Kidney (tissue), 14 donors: ENCODE data around the gene ZNF570. TPM values are rescaled to one million over a fixed set of nuclear protein-coding genes. Genes with fewer than 3 reads are reported as not detected.

ENCODE experiments used
- DNase-seq, 5 donors: peaks; one replicate each; pipeline ENCODE4 v3.0.0-alpha.2; 2013 to 2020
- FAIRE-seq: peaks from 2 replicates; lab custom pipeline; 2012; peaks lifted over from hg19 to GRCh38; lab: Jason Lieb, UNC
- H3K27ac ChIP-seq, 2 donors: one replicate each; pipeline ENCODE4 v1.7.0; 2013; ENCODE audit warnings: low read depth in 2 of 2, low read length in 2 of 2, inconsistent platforms in 1 of 2
- H3K27me3 ChIP-seq: one replicate; pipeline ENCODE4 v1.7.1; 2013; ENCODE audit warnings: low read length, inconsistent platforms; ENCODE audit not compliant: control insufficient read depth, insufficient read depth
- H3K36me3 ChIP-seq, 3 donors: one replicate each; pipeline versions ENCODE4 v1.7.0 to v1.7.1; 2013; ENCODE audit warnings: low read length in 3 of 3, control low read depth in 1 of 3, inconsistent platforms in 1 of 3; ENCODE audit not compliant: insufficient read depth in 3 of 3, control insufficient read depth in 2 of 3
- H3K4me1 ChIP-seq, 3 donors: one replicate each; pipeline versions ENCODE4 v1.7.0 to v1.7.1; 2013; ENCODE audit warnings: low read length in 3 of 3, inconsistent platforms in 1 of 3, low read depth in 1 of 3; ENCODE audit not compliant: control insufficient read depth in 2 of 3, insufficient read depth in 2 of 3
- H3K4me3 ChIP-seq, 3 donors: one replicate each; pipeline versions ENCODE4 v1.7.0 to v1.8.1; 2013; ENCODE audit warnings: low read length in 3 of 3, control low read depth in 1 of 3, inconsistent platforms in 1 of 3
- H3K9ac ChIP-seq, 3 donors: one replicate each; pipeline versions ENCODE4 v1.7.0 to v1.7.1; 2013; ENCODE audit warnings: low read length in 3 of 3, control low read depth in 1 of 3, inconsistent platforms in 1 of 3
- H3K9me3 ChIP-seq, 3 donors: one replicate each; pipeline versions ENCODE4 v1.7.0 to v1.7.1; 2013; ENCODE audit warnings: low read length in 3 of 3, control low read depth in 1 of 3, inconsistent platforms in 1 of 3; ENCODE audit not compliant: control insufficient read depth in 2 of 3, insufficient read depth in 1 of 3
- CTCF ChIP-seq: IDR thresholded peaks from 3 replicates; pipeline ENCODE4 v1.5.1; 2012; ENCODE audit warnings: mild to moderate bottlenecking, moderate library complexity, borderline replicate concordance; ENCODE audit not compliant: insufficient read depth; ENCODE audit errors: extremely low read depth
- intact Hi-C: fragments of 100-400 bp; cut with DNase I; formaldehyde crosslinking; loops from one replicate; pipeline ENCODE4 v1.11.1; 2022
- polyA plus RNA-seq: library from polyadenylated mRNA; stranded (reverse); fragments of 350-450 nt; fragmentation: Illumina TruSeq; extraction: RNeasy Lipid Tissue Mini Kit (QIAGEN cat#74804); gene quantifications from one replicate; pipeline ENCODE4 v1.2.3, GENCODE V29; 2014; ENCODE audit warnings: low read depth, low replicate concordance; ENCODE audit not compliant: insufficient read depth
- total RNA-seq: library from RNA; stranded (reverse); fragmentation: NEBNext Ultra II Directional; extraction: Animal tissue kit (Norgen Biotek cat#: 25700); gene quantifications from one replicate; pipeline ENCODE4 v1.2.1, GENCODE V29; 2021
- donor health status: control.
- donor health status: control.
- donor health status: control.
- donor health status: control.
- donor health status: control.
- donor health status: DM: yes; HTN: yes; CAD: no.
- donor health status: Normal renal cell carcinoma (clear cell type).

Gene ZNF570
- total and polyA plus RNA-seq, 2 donors from 2014 or later: 2.4 to 8.2 TPM

GRCh38 chr19:37505958-37506386 lies 36.8 kb downstream of the ZNF570 start:
- intact Hi-C loops: no loop called here

GRCh38 chr19:37506387-37507166 lies 37.4 kb downstream of the ZNF570 start, which contains the start of gene ZNF793:
Gene ZNF793 (plus strand): TSS chr19:37506939. CDS start chr19:37523440, 16,501 bp downstream.
- peak within 1 kb of the TSS; percentile 64 to 93 (median 85) for H3K9ac ChIP-seq
- no peak for TF ChIP-seq CTCF
- H3K4me3 ChIP-seq: peak within 1 kb of the TSS; percentile 89 to 94 (median 89)
- intact Hi-C loops: no loop called here
- FAIRE-seq (no peak), DNase-seq (peak; percentile 91 to 96 (median 95))
- peak within 1 kb of the TSS; percentile 95 to 98 for H3K27ac ChIP-seq
- no peaks in the 10 kb centered on the region for H3K27me3 ChIP-seq
- H3K4me1 ChIP-seq: peaks cover 0 to 15% (median 9%) of the 10 kb centered on the region in 3 donors
- H3K9me3 ChIP-seq: no peaks in the 10 kb centered on the region
- peaks cover 0 to 4% (median under 1%) of the 10 kb centered on the region in 3 donors for H3K36me3 ChIP-seq

More at GRCh38 chr19:37505958-37506386, 36.8 kb downstream of the ZNF570 start:
- peak overlapping the region; percentile 89 to 94 (median 89) for H3K4me3 ChIP-seq
- H3K27me3 ChIP-seq: no peaks in the 10 kb centered on the region
- H3K27ac ChIP-seq: peak overlapping the region; percentile 95 to 98
- peak overlapping the region; percentile 64 to 93 (median 85) for H3K9ac ChIP-seq
- no peak for TF ChIP-seq CTCF
- H3K4me1 ChIP-seq: peaks cover 0 to 15% (median 9%) of the 10 kb centered on the region in 3 donors
- DNase-seq: peak in 1 of 5 donors; percentile 54
- H3K36me3 ChIP-seq: peaks cover 0 to 4% (median 0%) of the 10 kb centered on the region in 3 donors
- H3K9me3 ChIP-seq: no peaks in the 10 kb centered on the region
- no peak for FAIRE-seq

GRCh38 chr19:37507167-37507464 lies 38.0 kb downstream of the ZNF570 start:
- Histone ChIP-seq H3K27me3 (no peaks in the 10 kb centered on the region), H3K9me3 (no peaks in the 10 kb centered on the region), H3K9ac (peak overlapping the region; percentile 64 to 93 (median 85)), H3K4me1 (peaks cover 0 to 15% (median 9%) of the 10 kb centered on the region in 3 donors), H3K36me3 (peaks cover 0 to 5% (median 4%) of the 10 kb centered on the region in 3 donors), H3K27ac (peak overlapping the region; percentile 95 to 98), H3K4me3 (peak overlapping the region; percentile 89 to 94 (median 89))
- FAIRE-seq: no peak
- intact Hi-C loops: no loop called here
- no peak for DNase-seq
- TF ChIP-seq CTCF: no peak
